Germinal center (tissue), 1 donor: Measurements from ENCODE around the gene ASB18.

Experiments used
- DNase-seq: peaks from one replicate; pipeline ENCODE4 v3.0.0; 2012; ENCODE audit warnings: mixed read lengths, low spot score

Gene ASB18

GRCh38 chr2:236163471-236164200 lies 100.6 kb downstream of the ASB18 start:
- no peak for DNase-seq

- no peak for DNase-seq
Measured at GRCh38 chr2:236162882-236163470, 101.2 kb downstream of the ASB18 start.

GRCh38 chr2:236162031-236162845 lies 102.0 kb downstream of the ASB18 start:
- no peak for DNase-seq

GRCh38 chr2:236161531-236161930 lies 102.7 kb downstream of the ASB18 start:
- no peak for DNase-seq

DNA sequence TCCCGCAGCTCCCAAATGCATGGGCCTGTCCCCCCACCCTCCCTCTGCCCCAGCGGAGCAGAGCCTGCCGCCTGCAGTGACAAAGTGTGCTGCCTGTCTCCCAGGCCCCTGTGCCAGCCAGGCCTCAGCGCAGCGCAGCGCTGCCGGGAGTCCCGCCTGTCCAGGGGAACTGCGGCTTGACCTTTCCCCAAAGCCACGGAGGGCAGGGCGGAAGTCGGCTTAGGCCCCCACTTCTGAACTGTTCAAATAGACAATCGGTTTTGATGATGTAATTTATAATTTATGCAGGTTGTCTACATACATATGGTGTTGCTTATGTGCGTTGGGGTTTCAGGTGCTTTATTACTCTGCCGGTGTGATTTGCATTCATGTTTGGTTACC lies 103.1 kb downstream of the ASB18 start:
- no peak for DNase-seq

DNA sequence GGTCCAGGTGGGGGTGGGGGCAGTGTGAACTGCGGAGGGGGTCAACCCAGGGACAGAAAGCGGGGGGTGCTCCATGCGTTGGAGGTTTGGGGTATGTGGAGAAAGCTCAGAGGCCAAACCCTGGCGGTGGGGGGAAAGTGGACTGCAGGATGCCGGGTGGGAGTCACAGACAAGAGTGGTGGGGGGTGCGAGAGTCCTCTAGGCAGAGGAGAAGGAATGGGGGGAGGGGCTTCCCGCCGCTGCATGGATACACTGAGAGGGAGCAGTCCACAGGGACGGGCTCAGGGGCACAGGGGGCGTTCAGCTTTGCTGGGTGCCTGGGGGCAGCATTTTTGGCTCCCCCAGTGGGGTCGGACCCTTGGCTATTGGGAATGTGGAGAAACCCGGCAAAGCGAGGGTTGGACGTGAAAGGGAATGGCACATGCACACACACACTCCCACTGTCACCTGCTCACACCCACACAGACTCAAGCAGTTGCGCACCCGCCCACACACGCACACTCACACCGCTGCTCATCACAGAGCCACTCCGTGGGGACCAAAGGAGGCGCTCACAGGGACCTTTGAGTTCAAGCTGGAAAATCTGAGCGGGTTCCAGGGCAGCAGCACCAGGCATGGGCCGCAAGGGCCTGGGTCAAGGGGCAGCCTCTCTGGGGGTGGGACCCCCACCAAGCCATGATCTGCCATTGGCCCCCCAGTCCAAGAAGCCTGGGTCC lies 103.7 kb downstream of the ASB18 start:
- DNase-seq = no peak

DNA sequence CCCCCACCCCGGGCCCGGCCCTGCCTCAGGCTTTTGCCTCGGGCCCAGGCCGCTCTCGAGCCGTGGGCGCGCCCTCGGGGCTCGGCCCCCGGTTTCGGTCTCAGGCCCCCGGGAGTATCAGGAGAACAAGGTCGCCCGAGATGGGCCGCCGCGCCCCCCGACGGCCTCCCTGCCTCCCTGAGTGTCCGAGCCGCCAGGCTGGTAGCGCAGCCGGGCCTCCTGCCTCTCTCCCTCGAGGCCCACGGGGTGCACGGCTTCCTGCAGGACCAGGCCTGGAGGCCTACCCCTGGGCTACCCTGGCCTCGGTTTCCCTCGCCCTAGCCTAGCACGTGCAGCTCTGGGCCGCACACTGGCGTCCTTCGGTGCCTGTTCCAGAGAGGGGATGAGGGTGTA lies 104.4 kb downstream of the ASB18 start:
- DNase-seq = no peak

- DNase-seq = no peak
Measured at GRCh38 chr2:236158969-236159777, 105.0 kb downstream of the ASB18 start.

- no peak for DNase-seq
Measured at GRCh38 chr2:236157815-236158498, 106.2 kb downstream of the ASB18 start.

- DNase-seq = no peak
Measured at GRCh38 chr2:236157366-236157765, 106.8 kb downstream of the ASB18 start.

DNA sequence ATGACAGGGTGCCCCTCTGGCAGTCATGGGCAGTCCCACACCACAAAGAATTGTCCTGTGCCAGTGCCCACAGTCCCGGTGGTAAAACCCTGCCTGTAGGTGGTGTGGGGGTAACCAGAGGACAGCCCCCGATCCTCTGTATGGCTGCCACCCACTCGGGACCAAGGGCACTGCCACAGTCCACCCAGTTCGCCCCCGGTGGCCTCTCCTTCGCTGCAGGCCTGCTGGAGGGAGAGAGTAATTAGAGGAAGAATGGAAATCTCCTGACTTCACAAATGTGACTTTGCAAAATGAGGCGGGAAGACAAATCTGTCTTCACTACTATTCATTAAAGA lies 107.4 kb downstream of the ASB18 start:
- DNase-seq = no peak

DNA sequence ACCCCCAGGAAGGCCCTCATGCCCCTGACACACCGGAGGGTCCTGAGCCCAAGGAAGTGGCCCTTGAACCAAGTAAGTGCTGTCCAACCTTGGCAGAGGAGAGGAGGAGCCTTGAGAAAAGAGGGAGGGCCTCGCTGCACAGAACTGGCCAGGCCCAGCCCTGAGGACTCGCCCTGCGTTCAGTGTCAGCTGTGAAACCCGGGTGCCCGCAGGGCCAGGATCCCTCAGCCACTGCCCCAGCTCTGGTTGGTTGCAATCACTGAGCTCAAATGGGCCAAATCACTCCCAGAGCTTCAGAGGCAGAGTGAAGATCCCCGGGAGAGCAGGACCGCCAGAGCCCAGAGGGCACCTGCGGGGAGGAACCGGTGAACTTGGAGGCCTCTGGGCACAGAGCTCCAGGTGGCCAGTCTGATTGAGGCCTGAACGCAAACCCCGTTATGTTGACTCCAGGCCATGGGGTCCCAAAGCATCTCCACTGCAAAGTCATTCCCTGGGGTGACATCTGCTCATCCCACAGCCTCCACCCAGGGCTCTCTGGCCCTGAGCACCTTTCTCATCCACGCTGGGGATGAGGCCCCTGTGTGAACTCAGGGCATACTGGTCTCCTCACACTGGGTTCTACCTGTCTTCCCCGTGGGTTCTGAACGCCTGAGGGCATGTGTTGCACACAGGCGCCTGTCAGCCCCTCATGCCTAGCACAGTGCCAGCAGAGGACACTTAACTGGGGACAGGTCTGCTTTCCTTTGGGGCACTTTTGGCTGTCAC lies 107.9 kb downstream of the ASB18 start:
- DNase-seq = no peak

- no peak for DNase-seq
Measured at GRCh38 chr2:236155406-236155805, 108.8 kb downstream of the ASB18 start.

GRCh38 chr2:236146436-236146835 lies 117.8 kb downstream of the ASB18 start:
- no peak for DNase-seq

DNA sequence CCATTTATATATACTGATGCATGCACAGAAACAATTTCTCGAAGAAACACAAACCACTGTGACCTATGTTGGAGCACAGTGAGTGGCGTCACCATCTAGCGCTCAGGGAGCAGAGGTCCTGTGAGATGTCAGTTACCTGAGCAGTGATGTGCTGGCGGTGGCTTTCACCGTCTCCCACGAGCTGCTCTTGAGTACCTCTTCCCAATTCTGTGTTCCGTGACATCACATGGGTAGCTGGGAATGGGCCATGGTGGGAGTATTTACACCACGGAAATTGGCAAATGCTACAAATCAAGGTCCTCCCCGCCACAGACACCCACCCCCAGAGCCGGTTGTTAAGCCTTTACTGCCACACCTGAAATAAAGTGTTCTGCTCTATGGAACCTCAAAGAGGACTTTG lies 120.4 kb downstream of the ASB18 start:
- DNase-seq = no peak
